HG03175 (cell line): ENCODE measurements around the gene CARF.
"Not testable (repeated sequence)": the region's sequence is repeated elsewhere in the genome, so short reads cannot be mapped to it uniquely, and the experiment has no call there.

ENCODE experiments used
- ATAC-seq: cut with Tn5 transposase; IDR thresholded peaks from one replicate; pipeline ENCODE4 v1.9.1; 2021; ENCODE audit warnings: mild to moderate bottlenecking, moderate library complexity; ENCODE audit not compliant: unreplicated experiment

The CARF gene, protein sequence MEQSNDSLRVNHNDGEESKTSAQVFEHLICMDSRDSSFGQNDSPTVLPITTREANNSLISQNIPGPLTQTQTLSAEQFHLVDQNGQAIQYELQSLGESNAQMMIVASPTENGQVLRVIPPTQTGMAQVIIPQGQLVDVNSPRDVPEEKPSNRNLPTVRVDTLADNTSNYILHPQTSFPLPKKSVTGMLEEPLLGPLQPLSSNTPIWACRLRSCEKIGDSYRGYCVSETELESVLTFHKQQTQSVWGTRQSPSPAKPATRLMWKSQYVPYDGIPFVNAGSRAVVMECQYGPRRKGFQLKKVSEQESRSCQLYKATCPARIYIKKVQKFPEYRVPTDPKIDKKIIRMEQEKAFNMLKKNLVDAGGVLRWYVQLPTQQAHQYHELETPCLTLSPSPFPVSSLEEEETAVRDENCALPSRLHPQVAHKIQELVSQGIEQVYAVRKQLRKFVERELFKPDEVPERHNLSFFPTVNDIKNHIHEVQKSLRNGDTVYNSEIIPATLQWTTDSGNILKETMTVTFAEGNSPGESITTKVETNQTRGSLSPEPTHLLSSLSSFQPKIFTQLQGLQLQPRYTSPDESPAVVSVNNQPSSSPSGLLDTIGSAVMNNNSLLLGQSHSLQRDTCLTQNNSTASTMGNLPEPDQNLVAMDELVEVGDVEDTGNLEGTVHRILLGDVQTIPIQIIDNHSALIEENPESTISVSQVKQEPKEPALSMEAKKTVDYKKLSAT

GRCh38 chr2:202911512-202912341 is at the start of gene CARF, which contains the start of gene WDR12:
TSS of gene CARF (plus strand) at chr2:202912275. CDS start at chr2:202941903, 29,628 bp downstream.
TSS of gene WDR12 (minus strand) at chr2:202911673. CDS start at chr2:202911476, 197 bp downstream.
- ATAC-seq: peak; percentile 80

DNA sequence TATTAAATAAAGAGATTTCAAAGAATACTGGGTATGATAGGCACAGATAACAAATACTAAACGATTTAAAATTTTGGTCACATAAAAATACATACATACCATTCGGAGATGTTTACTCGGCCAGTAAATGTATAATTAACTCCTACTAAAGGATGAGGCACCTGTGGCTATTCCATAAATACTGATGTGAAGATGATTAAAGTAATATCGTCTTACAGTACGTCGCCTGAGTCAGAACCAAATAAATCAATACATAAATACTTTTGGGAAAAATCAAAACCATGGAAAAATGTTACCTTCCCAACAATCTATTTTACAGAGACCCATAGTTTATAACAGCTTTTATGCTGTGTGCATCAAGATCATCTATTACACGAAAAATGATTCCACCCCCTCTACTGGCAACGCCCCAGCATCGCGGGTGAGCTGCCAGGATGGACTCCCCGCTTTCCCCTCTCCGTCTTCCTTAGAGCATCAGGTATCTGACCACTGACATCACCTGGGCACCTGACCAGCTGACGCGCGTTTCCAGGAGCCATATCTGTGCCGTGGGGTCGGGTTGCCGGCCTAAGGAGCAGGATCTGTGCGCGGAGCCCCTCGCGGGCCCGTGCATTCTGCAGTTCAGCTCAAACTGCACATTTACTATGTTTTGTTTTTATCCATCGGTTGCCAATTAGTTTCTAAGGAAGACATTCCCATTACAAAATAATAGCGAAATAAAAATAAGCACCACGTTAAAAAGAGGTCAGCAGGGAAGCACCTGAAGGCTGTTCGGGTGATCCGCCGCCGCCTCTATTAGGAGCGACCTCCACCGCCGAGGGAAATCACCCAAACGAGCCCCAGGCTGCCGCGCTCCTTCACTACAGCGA is 41.4 kb upstream of the CARF start:
- ATAC-seq: peak; percentile 67

DNA sequence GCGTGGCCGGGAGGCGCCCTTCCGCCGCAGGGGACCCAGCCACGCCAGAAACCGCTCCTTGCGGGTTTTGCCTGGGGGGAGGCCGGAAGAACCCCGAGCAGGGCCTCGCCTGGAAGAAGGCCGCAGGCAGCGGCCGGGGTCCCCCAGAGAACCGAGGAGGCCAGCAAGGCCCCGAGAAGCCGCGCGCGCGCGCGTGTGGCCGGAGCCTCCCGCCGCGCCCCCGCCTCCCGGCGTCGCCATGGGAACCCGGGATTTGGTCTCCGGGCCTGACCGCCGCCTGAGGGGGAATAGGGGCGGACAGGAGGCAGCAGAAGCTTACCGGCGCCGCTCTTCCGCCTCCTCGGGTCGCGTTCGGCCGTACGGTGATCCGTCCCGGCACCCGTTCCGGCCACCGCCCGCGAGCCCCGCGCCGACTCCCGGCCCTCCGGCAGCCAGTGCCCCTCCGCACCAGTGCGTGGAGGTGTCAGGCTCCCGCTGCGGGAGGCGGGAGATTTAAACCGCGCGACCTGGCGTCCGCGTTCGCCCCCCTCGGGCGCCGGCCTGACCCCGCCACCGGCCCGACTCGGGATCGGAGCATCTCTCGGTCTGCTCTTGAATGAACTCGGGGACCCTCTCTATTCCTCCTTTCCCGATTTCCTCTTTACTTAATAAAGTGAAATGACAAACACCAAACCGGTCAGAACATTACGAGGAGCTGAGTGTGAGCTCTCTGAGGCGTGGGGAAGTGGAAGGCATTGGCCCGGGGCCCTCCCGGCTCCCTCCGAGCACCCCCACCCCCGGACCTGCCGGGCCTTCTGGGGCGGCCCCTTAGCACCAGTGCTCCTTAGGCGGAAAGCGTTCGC is 40.6 kb upstream of the CARF start, which contains the start of gene ICA1L:
Gene ICA1L (minus strand): TSS at position 467 of the 842 bp plus-strand sequence. CDS start 42,757 bp downstream, outside the sequence.
- ATAC-seq: peak; percentile 51

- ATAC-seq: no peak
Measured at GRCh38 chr2:202877699-202878098, 34.4 kb upstream of the CARF start.

DNA sequence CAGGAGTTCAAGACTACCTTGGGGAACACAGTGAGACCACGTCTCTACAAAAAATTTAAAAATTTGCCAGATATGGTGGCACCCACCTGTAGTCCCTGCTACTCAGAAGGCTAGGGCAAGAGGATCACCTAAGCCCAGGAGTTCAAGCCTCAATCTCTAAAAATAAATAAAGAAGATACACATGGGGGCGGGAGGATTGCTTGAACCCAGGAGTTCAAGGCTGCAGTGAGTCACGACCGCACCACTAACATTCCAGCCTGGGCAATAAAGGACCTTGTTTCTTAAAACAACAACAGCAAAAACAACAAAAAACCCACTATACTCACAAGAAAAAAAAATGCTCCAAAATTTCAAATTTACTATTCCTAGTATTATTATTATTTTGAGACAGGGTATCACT is 30.5 kb upstream of the CARF start:
- ATAC-seq: no peak

DNA sequence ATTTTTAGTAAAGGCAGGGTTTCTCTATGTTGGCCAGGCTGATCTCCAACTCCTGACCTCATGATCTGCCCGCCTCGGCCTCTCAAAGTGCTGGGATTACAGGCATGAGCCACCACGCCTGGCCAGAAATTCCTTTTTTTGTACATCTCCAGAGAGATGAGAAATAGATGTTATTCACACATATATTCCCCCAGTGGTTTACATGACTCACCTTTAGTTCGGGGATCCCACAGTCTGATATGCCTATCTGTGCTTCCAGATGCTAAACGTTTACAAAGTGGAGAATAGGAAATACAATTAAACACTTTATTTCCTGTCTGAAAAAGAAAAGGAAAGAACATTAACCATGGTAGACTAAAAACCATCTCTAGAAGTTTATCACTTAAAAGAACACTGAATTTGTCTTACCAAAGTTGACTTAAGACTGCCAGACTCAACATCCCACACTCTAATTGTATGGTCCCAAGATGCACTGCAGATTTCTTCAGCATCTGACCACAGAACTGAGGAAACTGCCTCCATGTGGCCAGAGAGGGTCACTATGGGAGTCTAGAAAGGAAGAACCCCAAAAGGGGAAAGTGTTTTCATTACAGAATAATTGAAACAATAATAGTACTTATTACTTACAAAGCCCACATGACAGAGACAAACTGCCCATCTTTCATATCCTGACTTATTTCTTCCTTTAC is 27.9 kb upstream of the CARF start:
- ATAC-seq: no peak

GRCh38 chr2:202885190-202885589 is 26.9 kb upstream of the CARF start:
- ATAC-seq: no peak

DNA sequence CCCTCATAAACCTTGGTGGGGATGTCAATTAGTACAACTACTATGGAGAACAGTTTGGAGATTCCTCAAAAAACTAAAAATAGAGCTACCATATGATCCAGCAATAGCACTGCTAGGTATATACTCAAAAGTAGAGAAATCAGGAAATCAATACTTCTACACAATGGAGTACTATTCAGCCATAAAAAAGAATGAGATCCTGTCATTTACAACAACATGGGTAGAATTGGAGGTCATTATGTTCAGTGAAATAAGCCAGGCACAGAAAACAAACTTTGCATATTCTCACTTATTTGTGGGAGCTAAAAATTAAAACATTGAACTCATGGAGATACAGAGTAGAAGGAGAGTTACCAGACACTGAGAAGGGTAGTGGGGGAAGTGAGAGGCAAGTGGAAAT is 6.6 kb upstream of the CARF start:
- ATAC-seq: not testable (repeated sequence)

- ATAC-seq: no peak
Measured at GRCh38 chr2:202908186-202908585, 3.9 kb upstream of the CARF start.

DNA sequence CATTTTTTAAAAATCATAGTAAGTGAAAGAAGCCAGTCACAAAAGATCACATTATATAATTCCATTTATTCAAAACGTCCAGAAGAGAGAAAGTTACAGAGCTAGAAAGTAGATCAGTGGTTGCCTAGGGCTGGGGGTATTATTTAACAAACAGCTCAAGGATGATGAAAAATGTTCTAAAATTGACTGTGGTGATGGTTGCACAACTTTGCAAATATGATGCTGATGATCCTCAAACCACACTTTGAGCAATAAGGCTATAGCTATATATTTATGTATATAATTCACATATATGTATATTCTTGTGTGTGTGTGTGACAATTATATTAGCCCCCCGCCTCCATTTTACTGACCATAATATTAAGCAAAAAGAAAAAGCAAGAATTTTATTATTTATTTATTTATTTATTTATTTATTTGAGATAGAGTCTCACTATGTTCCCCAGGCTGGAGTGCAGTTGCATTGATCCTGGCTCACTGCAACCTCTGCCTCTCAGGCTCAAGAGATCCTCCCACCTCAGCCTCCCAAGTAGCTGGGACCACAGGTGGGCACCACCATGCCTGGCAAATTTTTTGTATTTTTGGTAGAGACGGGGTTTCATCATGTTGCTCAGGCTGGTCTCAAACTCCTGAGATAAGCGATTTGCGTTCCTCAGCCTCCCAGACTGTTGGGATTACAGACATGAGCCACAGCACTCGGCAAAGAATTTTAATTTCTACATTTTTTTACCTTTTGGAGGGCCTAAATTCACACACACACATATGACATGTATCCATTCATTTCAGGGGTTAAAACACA is 2.5 kb upstream of the CARF start:
- no peak for ATAC-seq

- ATAC-seq: not testable (repeated sequence)
Measured at GRCh38 chr2:202910250-202910649, 1.8 kb upstream of the CARF start.

GRCh38 chr2:202910698-202911097 is 1.4 kb upstream of the CARF start:
- ATAC-seq: no peak

GRCh38 chr2:202911203-202911511 is 918 bp upstream of the CARF start:
- ATAC-seq: no peak

GRCh38 chr2:202912342-202913201 is 497 bp downstream of the CARF start:
- peak; percentile 67 for ATAC-seq

GRCh38 chr2:202918860-202919259 is 6.8 kb downstream of the CARF start:
- ATAC-seq: no peak

DNA sequence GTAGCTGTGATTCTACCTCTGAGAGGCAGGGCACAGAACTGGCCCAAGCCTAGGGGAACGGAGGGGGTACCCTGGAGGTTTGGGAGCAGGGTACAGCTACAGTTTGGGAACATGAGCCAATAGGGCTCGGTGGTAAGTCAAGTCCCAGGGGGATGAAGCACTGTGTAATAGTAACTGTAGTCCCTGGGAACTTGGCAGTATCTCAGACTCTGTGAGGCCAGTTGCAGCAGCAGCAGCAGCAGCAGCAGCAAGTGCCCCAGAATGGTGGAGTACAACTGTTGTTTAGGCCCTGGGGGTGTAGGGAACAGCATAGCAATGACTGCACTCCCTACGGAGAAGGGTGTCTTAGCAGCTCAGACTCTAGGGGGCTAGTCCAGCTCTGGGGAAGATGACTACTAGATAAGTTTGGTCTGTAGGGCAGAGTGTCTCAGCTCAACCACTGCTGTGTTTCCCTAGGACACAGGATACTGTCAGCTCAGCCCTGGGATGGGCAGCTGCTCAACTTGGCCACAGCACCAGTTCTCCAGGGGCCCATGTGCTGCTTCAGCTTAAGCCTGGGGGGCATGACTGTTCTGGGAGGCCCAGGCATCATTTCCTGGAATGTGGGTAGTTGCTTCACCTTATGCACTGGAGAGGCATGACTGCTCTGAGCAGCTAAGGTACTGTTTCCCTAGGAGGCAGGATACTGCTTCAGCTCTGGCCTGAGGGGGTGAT is 20.5 kb downstream of the CARF start:
- no peak for ATAC-seq
